Measurements from ENCODE around the gene MAP2. TPM values are rescaled to one million over a fixed set of nuclear protein-coding genes. Genes with fewer than 3 reads are reported as not detected.

Gene MAP2
- total RNA-seq, 1 donor: 26.5 TPM

- H3K4me3 ChIP-seq (ENCODE audit: low read depth, low read length): no peak overlapping the region
- DNase-seq (ENCODE audit: low read depth): no peak
- no peak for TF ChIP-seq CTCF (IDR thresholded peaks at IDR 0.05; ENCODE audit: insufficient read depth, low read length)
Measured at GRCh38 chr2:209511637-209512036, 87.8 kb downstream of the MAP2 start.

GRCh38 chr2:209512971-209513370, 89.1 kb downstream of the MAP2 start:
- H3K4me3 ChIP-seq (ENCODE audit: low read depth, low read length): no peak overlapping the region
- no peak for TF ChIP-seq CTCF (IDR thresholded peaks at IDR 0.05; ENCODE audit: insufficient read depth, low read length)
- no peak for DNase-seq (ENCODE audit: low read depth)

GRCh38 chr2:209517436-209517835, 93.6 kb downstream of the MAP2 start:
- no peak for TF ChIP-seq CTCF (IDR thresholded peaks at IDR 0.05; ENCODE audit: insufficient read depth, low read length)
- H3K4me3 ChIP-seq (ENCODE audit: low read depth, low read length): no peak overlapping the region
- no peak for DNase-seq (ENCODE audit: low read depth)

- DNase-seq (ENCODE audit: low read depth): no peak
- H3K4me3 ChIP-seq (ENCODE audit: low read depth, low read length): no peak overlapping the region
- TF ChIP-seq CTCF (IDR thresholded peaks at IDR 0.05; ENCODE audit: insufficient read depth, low read length): no peak
Measured at GRCh38 chr2:209519271-209519670, 95.4 kb downstream of the MAP2 start.

GRCh38 chr2:209519906-209520305, 96.1 kb downstream of the MAP2 start:
- H3K4me3 ChIP-seq (ENCODE audit: low read depth, low read length): no peak overlapping the region
- DNase-seq (ENCODE audit: low read depth): no peak
- no peak for TF ChIP-seq CTCF (IDR thresholded peaks at IDR 0.05; ENCODE audit: insufficient read depth, low read length)

- no peak for DNase-seq (ENCODE audit: low read depth)
- no peak overlapping the region for H3K4me3 ChIP-seq (ENCODE audit: low read depth, low read length)
- TF ChIP-seq CTCF (IDR thresholded peaks at IDR 0.05; ENCODE audit: insufficient read depth, low read length): no peak
Measured at GRCh38 chr2:209523041-209523740, 99.3 kb downstream of the MAP2 start.

- no peak for DNase-seq (ENCODE audit: low read depth)
- no peak for TF ChIP-seq CTCF (IDR thresholded peaks at IDR 0.05; ENCODE audit: insufficient read depth, low read length)
- H3K4me3 ChIP-seq (ENCODE audit: low read depth, low read length): no peak overlapping the region
Measured at GRCh38 chr2:209523867-209524266, 100.0 kb downstream of the MAP2 start.
